Fibroblast of skin of left quadriceps (primary cell): ENCODE measurements around the gene MNAT1.
"Not testable (repeated sequence)": the region's sequence is repeated elsewhere in the genome, so short reads cannot be mapped to it uniquely, and the experiment has no call there.

Experiments
- DNase-seq, 2 experiments: peaks; one replicate each; pipeline ENCODE4 v3.0.0-alpha.2; 2013; ENCODE audit warnings: low read depth in 2 of 2

Gene MNAT1

GRCh38 chr14:60882219-60882618, 147.7 kb downstream of the MNAT1 start:
- no peak for DNase-seq

- no peak for DNase-seq
These were observed 149.6 kb downstream of the MNAT1 start for GRCh38 chr14:60884134-60884533.

- DNase-seq, result not testable (repeated sequence)
These were observed 156.1 kb downstream of the MNAT1 start for GRCh38 chr14:60890636-60891035.

- no peak for DNase-seq
These were observed 159.3 kb downstream of the MNAT1 start for GRCh38 chr14:60893911-60894310.

GRCh38 chr14:60904381-60904780, 169.8 kb downstream of the MNAT1 start:
- no peak for DNase-seq

GRCh38 chr14:60905923-60906322, 171.4 kb downstream of the MNAT1 start:
- DNase-seq, result peak in 1 of 2 experiments; percentile 4

GRCh38 chr14:60915781-60916180, 181.2 kb downstream of the MNAT1 start:
- no peak for DNase-seq

- peak; percentile 9 to 21 for DNase-seq
These were observed 187.5 kb downstream of the MNAT1 start for GRCh38 chr14:60922050-60922449.

- DNase-seq, result no peak
These were observed 190.7 kb downstream of the MNAT1 start for GRCh38 chr14:60925286-60925685.

- DNase-seq, result no peak
These were observed 191.4 kb downstream of the MNAT1 start for GRCh38 chr14:60926002-60926401.

- no peak for DNase-seq
These were observed 196.7 kb downstream of the MNAT1 start for GRCh38 chr14:60931218-60931617.

- DNase-seq, result no peak
These were observed 199.5 kb downstream of the MNAT1 start for GRCh38 chr14:60933920-60934655.

GRCh38 chr14:60935319-60935718, 200.8 kb downstream of the MNAT1 start:
- no peak for DNase-seq

GRCh38 chr14:60943637-60944032, 209.1 kb downstream of the MNAT1 start:
- peak in 1 of 2 experiments; percentile 15 for DNase-seq

GRCh38 chr14:60944204-60944603, 209.6 kb downstream of the MNAT1 start:
- no peak for DNase-seq

GRCh38 chr14:60945984-60946383, 211.4 kb downstream of the MNAT1 start:
- DNase-seq, result no peak

GRCh38 chr14:60946773-60947172, 212.2 kb downstream of the MNAT1 start:
- DNase-seq, result no peak

GRCh38 chr14:60951776-60952435, 217.3 kb downstream of the MNAT1 start:
- no peak for DNase-seq

GRCh38 chr14:60956202-60956601, 221.6 kb downstream of the MNAT1 start:
- no peak for DNase-seq

- DNase-seq, result no peak
These were observed 222.1 kb downstream of the MNAT1 start for GRCh38 chr14:60956632-60957031.

- no peak for DNase-seq
These were observed 223.6 kb downstream of the MNAT1 start for GRCh38 chr14:60958146-60958545.

- no peak for DNase-seq
These were observed 229.2 kb downstream of the MNAT1 start for GRCh38 chr14:60963761-60964160.

- DNase-seq, result peak; percentile 30 to 36
These were observed 230.3 kb downstream of the MNAT1 start for GRCh38 chr14:60964904-60965303.
